Tibial nerve (tissue), 4 donors: ENCODE results near the gene SEC62. TPM values are rescaled to one million over a fixed set of nuclear protein-coding genes. Genes with fewer than 3 reads are reported as not detected.

Experiments
- DNase-seq, 2 donors: peaks; one replicate each; pipeline ENCODE4 v3.0.0-alpha.2; 2019; ENCODE audit warnings: low spot score in 2 of 2
- H3K27ac ChIP-seq, 4 donors: fragments of 200-600 bp; sonication (generic) in 3 of 4; one replicate each; pipeline ENCODE4 v1.5.1; 2017 to 2019; ENCODE audit warnings: mild to moderate bottlenecking in 1 of 4
- H3K27me3 ChIP-seq, 2 donors: fragments of 200-600 bp; sonication (generic) in 1 of 2; one replicate each; pipeline versions ENCODE4 v1.5.1 to v1.6.0; 2017 to 2019
- H3K36me3 ChIP-seq, 3 donors: fragments of 200-600 bp; sonication (generic); one replicate each; pipeline ENCODE4 v1.5.1; 2018 to 2019
- H3K4me1 ChIP-seq, 4 donors: fragments of 200-600 bp; sonication (generic) in 3 of 4; one replicate each; pipeline ENCODE4 v1.5.1; 2017 to 2019
- H3K4me3 ChIP-seq, 4 donors: fragments of 200-600 bp; sonication (generic) in 3 of 4; one replicate each; pipeline ENCODE4 v1.5.1; 2017 to 2019; ENCODE audit warnings: mild to moderate bottlenecking in 1 of 4, moderate library complexity in 1 of 4
- H3K9me3 ChIP-seq, 4 donors: fragments of 200-600 bp; sonication (generic) in 3 of 4; one replicate each; pipeline ENCODE4 v1.5.1; 2017 to 2019
- EP300 ChIP-seq, 2 donors: sonication (generic); formaldehyde crosslinking; IDR thresholded peaks; one replicate each; pipeline ENCODE4 v1.6.1; 2017; ENCODE audit warnings: antibody characterized with exemption in 2 of 2, mild to moderate bottlenecking in 1 of 2
- POLR2A ChIP-seq, 2 donors: fragments of 450-650 bp; IDR thresholded peaks; one replicate each; pipeline ENCODE4 v1.6.1; 2017; ENCODE audit warnings: antibody characterized with exemption in 2 of 2, mild to moderate bottlenecking in 2 of 2, moderate library complexity in 2 of 2
- WGBS, 2 donors: methylation state at CpG; one replicate each; pipeline ENCODE4 v1.1.5; 2018; 5-methylcytosine and 5-hydroxymethylcytosine counted together
- total RNA-seq, 4 donors: library from RNA; depleted of rRNA; stranded (reverse); fragments of >200 nt; gene quantifications; one replicate each; pipeline ENCODE4 v1.1.0, GENCODE V29; 2016
- TF ChIP-seq, protein P1 (sequence below), 5 experiments: fragments of 200-600 bp in 3 of 5; fragments of 450-650 bp in 2 of 5; sonication (generic) in 3 of 5; IDR thresholded peaks; one replicate each; pipeline ENCODE4 v1.5.1; 2016 to 2019; ENCODE audit warnings: antibody characterized with exemption in 5 of 5, mild to moderate bottlenecking in 3 of 5, moderate library complexity in 2 of 5

The SEC62 gene
- total RNA-seq, 4 donors from 2014 or later: 36.0 to 53.3 (median 45.7) TPM

DNA sequence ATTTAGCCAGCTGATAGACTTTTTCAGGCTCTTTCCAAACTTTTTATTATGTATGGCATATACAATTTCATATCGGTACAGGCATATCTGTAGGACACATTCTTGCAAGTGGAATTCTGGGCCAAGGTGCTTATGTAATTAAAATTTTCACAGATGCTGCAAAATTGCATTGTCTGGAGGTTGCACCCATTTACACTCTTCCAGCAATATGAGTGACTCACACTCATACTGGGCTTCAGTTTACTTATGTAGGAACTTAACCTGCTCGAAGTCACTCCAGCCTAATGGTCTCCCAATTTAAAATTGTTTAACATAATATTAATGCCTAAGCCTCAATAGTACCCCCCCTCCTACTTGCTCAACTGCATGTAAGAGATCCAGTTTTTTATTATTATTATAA lies 11.2 kb upstream of the SEC62 start:
- Histone ChIP-seq H3K36me3 (no peaks in the 10 kb centered on the region), H3K9me3 (no peaks in the 10 kb centered on the region), H3K4me3 (no peak overlapping the region), H3K27me3 (peaks cover 0 to 5% of the 10 kb centered on the region in 2 donors), H3K4me1 (no peaks in the 10 kb centered on the region), H3K27ac (no peak overlapping the region)
- no peak for DNase-seq
- no peak for TF ChIP-seq EP300 (IDR thresholded peaks at IDR 0.05)
- TF ChIP-seq POLR2A (IDR thresholded peaks at IDR 0.05): no peak
- TF ChIP-seq, protein P1, sequence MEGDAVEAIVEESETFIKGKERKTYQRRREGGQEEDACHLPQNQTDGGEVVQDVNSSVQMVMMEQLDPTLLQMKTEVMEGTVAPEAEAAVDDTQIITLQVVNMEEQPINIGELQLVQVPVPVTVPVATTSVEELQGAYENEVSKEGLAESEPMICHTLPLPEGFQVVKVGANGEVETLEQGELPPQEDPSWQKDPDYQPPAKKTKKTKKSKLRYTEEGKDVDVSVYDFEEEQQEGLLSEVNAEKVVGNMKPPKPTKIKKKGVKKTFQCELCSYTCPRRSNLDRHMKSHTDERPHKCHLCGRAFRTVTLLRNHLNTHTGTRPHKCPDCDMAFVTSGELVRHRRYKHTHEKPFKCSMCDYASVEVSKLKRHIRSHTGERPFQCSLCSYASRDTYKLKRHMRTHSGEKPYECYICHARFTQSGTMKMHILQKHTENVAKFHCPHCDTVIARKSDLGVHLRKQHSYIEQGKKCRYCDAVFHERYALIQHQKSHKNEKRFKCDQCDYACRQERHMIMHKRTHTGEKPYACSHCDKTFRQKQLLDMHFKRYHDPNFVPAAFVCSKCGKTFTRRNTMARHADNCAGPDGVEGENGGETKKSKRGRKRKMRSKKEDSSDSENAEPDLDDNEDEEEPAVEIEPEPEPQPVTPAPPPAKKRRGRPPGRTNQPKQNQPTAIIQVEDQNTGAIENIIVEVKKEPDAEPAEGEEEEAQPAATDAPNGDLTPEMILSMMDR (IDR thresholded peaks at IDR 0.05): no peak
- WGBS, 2 donors: 86 to 92% methylated on average over 2 of the region's 2 CpGs

DNA sequence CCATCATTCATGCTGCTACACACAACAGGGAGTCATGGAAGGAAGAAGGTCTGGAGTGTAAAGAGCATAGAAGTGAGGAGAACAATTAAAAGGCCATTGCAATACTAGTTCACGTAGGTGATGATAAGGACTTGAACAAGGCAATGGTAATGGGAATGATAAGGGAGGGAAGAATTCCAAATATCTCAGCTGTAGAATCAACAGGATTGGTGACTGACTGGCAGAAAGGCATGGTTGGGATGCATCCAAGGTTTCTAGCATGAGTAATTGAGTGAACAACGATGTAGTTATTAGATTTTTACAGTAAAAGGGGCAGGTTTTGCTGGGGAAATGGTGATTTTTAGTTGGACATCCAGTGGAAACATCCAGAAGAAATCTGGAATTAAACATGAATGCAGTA lies 2.4 kb upstream of the SEC62 start:
- H3K9me3 ChIP-seq: no peaks in the 10 kb centered on the region
- H3K4me3 ChIP-seq: no peak overlapping the region
- H3K36me3 ChIP-seq: no peaks in the 10 kb centered on the region
- H3K4me1 ChIP-seq: peaks cover 0 to 27% (median 10%) of the 10 kb centered on the region in 4 donors
- TF ChIP-seq EP300 (IDR thresholded peaks at IDR 0.05) (no peak), POLR2A (IDR thresholded peaks at IDR 0.05) (no peak)
- TF ChIP-seq, protein P1 (IDR thresholded peaks at IDR 0.05): no peak
- no peak for DNase-seq
- WGBS, 2 donors: 67 to 74% methylated on average over 2 of the region's 2 CpGs
- no peak overlapping the region for H3K27ac ChIP-seq
- peaks cover 0 to 1% of the 10 kb centered on the region in 2 donors for H3K27me3 ChIP-seq

DNA sequence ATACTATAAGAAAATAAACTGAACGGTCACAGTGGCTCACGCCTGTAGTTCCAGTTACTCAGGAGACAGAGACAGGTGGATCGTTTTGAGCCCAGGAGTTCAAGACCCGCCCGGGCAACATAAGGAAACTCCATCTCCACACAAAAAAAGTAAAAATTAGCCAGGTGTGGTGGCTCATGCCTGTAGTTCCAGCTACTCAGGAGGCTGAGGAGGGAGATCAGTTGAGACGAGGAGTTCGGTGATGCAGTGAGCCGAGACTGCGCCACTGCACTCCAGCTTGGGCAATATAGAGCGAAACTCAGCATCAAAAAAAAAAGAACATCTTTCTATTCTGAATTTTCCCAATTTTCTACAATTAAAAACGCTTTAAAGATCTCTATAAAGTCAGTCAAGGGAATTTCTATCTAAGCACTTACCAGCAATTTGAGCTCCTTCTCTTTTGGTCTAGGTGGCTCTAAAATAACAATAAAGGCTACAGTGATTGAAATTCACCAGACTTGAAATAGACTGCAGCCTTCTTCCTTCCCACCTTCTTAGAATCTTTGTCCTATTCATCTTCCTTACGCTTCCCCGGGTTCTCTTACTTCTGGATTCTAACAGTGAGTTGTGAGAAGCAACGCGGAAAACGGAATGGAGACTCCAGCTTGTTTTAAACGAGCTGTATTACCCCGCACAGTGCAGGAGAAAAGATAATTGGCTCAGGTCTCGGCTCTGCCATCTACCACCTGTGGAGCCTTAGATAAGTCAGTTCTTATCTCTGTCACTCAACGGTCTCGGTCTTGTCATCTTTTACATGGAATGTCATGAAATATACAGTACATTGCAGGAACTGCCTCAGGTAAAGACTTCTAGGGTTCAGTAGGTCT lies 812 bp upstream of the SEC62 start:
- H3K36me3 ChIP-seq: no peaks in the 10 kb centered on the region
- 64 to 68% methylated on average over 21 of the region's 21 CpGs for WGBS, 2 donors
- H3K4me1 ChIP-seq: peaks cover 0 to 39% (median 12%) of the 10 kb centered on the region in 4 donors
- DNase-seq: peak in 1 of 2 donors; percentile 7
- H3K9me3 ChIP-seq: no peaks in the 10 kb centered on the region
- H3K4me3 ChIP-seq: peak overlapping the region; percentile 74 to 99 (median 88)
- H3K27me3 ChIP-seq: no peaks in the 10 kb centered on the region
- H3K27ac ChIP-seq: peak overlapping the region; percentile 94 to 100 (median 97)
- TF ChIP-seq POLR2A (IDR thresholded peaks at IDR 0.05) (no peak), EP300 (IDR thresholded peaks at IDR 0.05) (no peak)
- TF ChIP-seq, protein P1 (IDR thresholded peaks at IDR 0.05): no peak

DNA sequence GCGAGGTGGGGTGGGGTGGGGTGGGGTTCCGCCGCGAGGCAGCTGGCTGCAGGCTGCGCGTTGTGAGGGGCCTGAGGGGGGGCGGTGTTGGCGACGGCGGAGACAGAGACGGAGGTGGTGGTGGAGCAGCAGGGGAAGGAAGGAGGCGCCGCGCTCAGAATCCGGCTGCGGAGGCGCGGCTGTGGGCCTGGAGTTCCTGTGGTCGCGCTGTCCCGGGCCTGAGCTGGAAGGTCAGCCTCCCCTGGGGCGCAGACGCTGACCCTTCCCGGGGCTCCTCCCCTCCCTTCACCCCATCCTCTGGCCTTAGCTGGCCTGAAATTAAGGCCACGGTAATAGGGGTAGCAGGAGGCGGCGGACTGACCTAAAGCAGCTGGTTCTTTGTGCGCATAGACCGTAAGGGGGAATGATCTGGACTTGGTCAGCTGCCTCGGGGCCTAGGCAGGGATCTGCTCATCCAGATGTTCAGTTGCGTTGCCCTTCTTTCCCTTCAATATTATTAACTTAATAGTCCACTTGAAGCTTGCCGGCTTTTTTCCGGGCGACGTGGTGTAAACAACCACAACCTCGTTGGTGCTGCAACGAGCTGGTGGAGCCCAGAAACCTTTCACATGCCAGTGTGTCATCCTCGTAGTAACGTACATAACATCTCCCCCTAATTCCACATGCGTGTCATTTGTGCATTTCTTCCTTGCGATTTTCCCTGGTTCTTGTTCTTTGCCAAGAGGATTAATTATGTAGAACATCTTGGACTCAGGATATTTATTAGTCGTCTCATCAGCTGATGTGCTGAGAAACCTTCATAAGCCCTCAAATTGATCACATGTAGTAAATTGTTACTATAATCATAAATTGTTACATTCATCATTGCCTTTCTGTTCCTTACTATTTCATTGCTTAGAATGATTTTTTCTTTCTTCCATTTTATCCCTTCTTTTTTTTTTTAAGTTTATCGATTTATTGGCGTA lies 626 bp downstream of the SEC62 start:
- peak in 1 of 2 donors; percentile 23 for DNase-seq
- Histone ChIP-seq H3K9me3 (no peaks in the 10 kb centered on the region), H3K36me3 (no peaks in the 10 kb centered on the region), H3K27ac (peak overlapping the region; percentile 94 to 100 (median 97)), H3K4me3 (peak overlapping the region; percentile 74 to 99 (median 88)), H3K27me3 (no peaks in the 10 kb centered on the region), H3K4me1 (peaks cover 0 to 51% (median 12%) of the 10 kb centered on the region in 4 donors)
- TF ChIP-seq, protein P1 (IDR thresholded peaks at IDR 0.05): no peak
- peak in 1 of 2 donors; percentile 19 for TF ChIP-seq EP300 (IDR thresholded peaks at IDR 0.05)
- WGBS, 2 donors: 3% methylated on average over 43 to 44 of the region's 44 CpGs
